GM21717 (cell line): ENCODE measurements around the gene WRAP53.

Source experiments
- ATAC-seq: cut with Tn5 transposase; IDR thresholded peaks from one replicate; pipeline ENCODE4 v1.9.1; 2021; ENCODE audit warnings: mild to moderate bottlenecking, moderate library complexity; ENCODE audit not compliant: unreplicated experiment

WRAP53 gene

DNA sequence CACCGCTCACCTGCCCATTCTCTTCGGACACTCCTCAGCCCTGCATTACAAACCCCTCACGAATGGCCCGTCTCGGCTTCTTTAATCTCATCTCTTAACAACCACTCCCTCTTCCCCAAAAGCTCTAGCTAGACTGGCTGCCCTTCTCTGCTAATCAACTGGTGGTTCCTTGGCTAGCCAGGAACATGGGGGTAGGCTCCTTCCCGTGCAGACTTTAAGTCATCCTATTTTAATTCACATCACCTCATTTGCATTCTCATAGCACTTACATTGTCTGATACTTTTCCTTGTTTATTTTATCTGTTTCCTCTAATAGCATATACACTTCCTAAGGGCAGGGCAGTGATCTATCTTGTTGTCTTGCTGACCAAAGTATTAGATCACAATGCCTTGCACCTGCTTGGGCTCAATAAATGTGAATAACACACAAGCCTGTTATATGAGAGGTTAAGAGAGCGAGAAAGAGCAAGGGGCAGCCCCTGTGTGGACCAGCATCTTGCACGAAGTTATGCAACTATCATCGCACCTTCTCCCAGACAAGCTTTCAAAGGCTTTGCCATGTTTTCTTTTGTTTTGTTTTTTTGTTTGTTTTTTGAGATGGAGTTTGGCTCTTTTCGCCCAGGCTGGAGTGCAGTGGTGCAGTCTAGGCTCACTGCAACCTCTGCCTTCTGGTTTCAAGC lies 10.7 kb upstream of the WRAP53 start:
- no peak for ATAC-seq

DNA sequence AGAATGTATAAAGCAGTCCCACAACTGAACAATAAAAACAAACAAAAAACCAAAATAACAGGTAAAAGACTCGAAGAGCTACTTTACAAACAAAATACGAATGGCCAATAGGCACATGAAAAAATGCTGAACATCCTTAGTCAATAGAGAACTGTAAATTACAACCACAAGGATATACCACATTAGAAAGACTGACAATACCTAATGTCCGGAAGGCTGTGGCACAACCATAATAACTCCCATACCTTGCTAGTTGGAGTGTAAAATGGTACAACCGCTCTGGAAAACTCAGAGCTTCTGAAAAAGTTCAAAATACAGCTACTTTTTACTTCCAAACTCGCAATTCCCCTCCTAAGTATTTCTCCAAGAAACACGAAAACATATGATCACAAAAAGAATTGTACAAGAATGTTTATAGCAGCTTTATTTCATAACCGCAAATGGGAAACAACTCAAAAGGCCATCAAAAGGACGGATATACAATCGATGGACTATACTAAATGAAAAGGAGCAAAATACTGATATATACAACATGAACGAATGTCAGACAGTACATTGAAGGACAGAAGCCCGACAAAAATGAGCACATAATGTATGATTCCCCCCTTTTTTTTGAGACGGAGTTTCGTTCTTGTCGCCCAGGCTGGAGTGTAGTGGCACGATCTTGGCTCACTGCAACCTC lies 3.3 kb upstream of the WRAP53 start:
- ATAC-seq, result no peak

DNA sequence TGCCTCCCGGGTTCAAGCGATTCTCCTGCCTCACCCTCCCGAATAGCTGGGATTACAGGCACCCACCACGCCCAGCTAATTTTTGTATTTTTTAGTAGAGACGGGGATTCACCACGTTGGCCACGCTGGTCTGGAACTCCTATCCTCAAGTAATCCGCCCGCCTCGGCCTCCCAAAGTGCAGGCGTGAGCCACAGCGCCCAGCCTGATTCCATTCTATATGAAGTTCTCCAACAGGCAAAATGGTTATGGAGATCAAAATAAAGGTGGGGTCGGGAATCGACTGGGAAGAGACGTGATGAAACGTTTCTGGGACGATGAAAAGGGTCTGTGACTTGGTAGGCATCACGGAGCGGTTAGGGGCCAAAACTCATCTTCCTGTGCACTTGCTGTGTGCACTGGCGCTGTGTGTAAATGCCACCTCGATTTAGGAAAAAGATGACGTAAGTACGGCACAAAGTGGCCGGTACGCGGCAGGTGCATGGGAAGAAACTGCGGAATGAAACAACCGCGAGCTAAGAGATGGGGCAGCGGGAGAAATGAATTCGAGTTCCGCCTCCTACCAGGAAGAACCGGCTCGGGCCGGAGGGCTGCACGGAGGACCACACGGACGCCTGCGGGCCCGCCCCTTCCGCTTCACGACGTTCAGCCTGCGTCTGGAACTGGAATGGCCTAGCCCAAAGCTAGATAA lies 2.6 kb upstream of the WRAP53 start:
- peak; percentile 45 for ATAC-seq

- peak; percentile 31 for ATAC-seq
Observed at GRCh38 chr17:7686222-7687071, 1.8 kb upstream of the WRAP53 start.

DNA sequence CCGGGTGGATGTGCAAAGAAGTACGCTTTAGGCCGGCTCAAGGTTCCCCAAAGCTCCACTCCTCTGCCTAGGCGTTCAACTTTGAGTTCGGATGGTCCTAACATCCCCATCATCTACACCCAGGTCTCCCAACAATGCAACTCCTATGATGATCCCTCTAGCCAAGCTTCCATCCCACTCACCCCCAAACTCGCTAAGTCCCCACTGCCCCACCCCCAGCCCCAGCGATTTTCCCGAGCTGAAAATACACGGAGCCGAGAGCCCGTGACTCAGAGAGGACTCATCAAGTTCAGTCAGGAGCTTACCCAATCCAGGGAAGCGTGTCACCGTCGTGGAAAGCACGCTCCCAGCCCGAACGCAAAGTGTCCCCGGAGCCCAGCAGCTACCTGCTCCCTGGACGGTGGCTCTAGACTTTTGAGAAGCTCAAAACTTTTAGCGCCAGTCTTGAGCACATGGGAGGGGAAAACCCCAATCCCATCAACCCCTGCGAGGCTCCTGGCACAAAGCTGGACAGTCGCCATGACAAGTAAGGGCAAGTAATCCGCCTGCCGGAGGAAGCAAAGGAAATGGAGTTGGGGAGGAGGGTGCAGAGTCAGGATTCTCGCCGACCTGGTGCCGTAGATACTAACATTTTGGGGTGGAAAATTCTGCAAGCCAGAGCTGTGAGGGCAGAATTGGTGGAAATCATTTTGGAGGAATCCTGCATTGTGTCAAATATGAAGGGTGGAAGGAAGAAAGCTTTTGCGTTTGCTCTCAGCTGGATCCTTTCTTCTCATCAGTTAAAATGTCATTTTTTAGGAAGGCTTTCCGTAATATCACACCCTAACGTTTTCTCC lies 987 bp upstream of the WRAP53 start, which contains the start of gene TP53:
Gene TP53, minus strand, starts transcription at position 419 of the 836 bp plus-strand sequence. CDS start 10,896 bp downstream, outside the sequence.
- ATAC-seq, result peak; percentile 45

DNA sequence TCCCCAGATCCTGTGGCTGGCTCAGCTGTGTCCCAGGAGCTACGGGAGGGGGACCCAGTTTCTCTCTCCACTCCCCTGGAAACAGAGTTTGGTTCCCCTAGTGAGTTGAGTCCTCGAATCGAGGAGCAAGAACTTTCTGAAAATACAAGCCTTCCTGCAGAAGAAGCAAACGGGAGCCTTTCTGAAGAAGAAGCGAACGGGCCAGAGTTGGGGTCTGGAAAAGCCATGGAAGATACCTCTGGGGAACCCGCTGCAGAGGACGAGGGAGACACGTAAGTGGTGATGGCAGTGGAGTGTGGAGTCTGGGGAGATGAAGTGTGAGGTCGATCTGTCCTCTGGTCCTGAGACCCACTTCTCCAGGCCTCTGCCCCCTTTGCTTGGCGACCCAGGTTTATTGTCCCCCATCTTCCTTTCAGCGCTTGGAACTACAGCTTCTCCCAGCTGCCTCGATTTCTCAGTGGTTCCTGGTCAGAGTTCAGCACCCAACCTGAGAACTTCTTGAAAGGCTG lies 585 bp downstream of the WRAP53 start:
- ATAC-seq, result no peak

DNA sequence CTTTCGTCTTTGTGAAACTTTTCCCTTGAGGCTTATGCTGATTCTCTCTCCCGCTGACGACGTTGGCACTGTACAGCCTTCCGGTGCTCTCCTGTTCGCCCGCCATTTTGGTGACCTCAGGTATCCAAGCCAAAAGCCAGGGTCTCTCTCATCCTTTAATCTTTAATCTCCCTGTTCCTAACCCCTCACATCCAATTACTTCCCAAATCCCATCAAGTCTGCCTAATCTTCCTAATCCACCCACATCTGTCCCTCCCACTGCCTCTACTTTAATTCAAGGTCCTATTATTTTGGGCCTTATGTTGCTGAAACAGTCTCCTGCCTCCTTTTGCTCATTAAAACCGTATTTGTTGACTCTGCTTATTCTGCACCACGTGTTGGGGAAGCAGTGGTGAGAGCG lies 7.3 kb downstream of the WRAP53 start:
- ATAC-seq, result no peak

DNA sequence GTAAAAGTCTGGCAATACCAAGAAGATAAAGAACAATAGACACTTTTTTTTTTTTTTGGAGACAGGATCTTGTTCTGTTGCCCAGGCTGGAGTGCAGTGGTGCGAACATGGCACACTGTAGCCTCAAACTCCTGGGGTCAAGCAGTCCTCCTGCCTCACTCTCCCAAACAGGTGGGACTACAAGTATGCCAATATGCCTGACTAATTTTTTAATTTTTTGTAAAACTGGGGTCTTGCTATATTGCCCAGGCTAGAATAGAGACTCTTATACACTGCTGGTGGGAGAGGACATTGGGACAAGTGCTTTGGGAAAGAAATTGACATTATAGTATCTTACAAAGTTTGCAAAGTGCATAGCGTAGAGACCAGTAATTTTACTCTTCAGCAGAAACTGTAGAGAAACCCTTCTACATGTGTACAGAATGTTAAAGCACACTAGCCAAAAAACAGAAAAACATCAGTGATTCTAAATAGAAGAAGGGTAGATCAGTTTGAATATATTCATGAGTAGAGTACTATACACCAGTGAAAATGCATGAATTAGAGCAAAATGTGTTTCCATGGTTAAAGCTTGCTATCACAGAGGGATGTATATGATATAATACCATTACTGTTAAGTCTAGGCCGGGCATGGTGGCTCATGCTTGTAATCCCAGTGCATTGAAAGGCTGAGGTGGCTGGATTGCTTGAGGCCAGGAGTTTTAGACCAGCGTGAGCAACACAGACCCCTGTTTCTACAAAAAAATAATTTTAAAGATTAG lies 9.7 kb downstream of the WRAP53 start:
- ATAC-seq, result no peak

DNA sequence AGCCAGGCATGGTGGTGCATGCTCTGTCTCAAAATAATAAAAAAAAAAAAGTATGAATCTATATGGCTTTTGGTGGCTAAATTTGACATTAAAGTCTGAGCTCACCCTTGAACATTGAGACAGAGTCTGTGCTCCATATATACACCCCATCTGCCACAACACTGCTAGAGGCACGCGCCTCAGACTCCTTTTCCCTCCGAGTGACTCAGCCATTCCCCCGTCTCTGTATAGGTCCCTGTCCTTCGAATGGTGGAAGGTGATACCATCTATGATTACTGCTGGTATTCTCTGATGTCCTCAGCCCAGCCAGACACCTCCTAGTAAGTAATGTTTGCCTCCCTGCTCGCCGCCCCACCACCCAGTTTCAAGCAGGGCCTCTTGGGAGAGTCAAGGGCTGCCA lies 12.2 kb downstream of the WRAP53 start:
- no peak for ATAC-seq

DNA sequence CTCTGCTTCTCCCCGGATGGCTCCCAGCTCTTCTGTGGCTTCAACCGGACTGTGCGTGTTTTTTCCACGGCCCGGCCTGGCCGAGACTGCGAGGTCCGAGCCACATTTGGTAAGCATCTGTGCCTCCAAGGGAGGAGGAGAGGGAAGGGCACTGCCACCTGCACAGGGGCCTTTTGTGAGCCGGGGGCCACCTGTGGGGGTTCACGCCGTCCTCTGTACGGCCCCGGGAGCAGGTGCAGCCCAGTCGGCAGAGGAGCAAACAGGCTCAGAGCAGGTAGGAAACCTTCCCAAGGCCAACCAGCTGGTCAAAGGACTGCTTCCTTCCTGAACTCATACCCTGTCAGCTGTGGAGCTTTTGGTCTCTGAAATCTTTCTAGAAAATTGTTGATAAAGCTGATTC lies 13.4 kb downstream of the WRAP53 start:
- ATAC-seq, result no peak

DNA sequence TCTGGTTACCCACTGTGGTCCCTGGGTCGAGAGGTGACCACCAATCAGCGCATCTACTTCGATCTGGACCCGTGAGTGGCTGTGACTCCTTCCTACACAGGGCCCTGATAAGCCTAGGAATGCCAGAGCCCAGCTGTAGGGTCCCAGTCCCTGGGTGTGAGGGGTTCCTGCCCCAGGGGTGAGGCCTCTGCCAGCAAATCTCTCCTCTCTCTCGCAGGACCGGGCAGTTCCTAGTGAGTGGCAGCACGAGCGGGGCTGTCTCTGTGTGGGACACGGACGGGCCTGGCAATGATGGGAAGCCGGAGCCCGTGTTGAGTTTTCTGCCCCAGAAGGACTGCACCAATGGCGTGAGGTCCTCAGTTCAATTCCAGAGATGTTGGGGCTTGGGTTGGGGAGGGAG lies 14.5 kb downstream of the WRAP53 start:
- ATAC-seq, result no peak

DNA sequence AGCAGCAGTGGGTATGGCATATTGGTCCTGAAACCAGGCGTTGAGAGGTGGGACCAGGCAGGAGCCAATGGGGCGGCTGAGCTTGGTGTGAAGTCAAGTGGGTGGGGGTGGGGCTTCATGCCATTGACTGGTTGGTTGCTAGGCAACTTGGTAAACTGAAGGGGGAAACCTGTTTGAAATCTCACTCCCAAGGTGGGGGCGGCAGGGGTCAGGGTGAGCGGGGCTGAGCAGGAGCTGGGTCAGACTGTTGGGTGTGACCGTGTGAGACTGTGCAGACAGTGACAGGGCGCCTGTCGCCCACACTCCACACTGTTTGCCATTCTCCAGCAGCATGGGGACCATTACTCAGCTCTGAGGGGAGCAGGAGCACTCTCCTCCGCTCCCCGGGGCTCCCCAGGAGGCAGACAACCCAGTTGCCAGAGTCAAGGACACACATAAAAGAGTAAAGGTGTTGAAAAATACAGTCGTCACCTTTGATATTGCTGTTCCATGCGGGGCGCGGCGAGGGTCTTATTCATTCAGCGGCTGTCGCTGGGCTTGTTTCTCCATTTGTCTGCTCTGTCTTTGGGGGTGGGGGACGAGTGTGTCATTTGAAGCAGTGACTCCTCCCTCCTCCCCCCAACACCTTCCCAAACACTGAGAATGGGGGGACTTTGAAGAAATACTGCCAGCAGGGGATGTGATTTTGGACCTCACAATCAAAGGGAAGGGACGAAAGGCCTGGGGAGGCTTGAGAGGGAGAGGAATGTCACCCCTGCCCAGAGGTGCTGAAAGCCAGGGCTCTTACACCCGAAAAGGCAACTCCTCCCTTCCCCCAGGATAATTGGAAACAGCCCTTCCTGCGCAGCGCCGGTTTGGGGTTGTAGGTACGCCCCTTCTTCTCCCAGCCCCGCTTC lies 15.6 kb downstream of the WRAP53 start:
- no peak for ATAC-seq

DNA sequence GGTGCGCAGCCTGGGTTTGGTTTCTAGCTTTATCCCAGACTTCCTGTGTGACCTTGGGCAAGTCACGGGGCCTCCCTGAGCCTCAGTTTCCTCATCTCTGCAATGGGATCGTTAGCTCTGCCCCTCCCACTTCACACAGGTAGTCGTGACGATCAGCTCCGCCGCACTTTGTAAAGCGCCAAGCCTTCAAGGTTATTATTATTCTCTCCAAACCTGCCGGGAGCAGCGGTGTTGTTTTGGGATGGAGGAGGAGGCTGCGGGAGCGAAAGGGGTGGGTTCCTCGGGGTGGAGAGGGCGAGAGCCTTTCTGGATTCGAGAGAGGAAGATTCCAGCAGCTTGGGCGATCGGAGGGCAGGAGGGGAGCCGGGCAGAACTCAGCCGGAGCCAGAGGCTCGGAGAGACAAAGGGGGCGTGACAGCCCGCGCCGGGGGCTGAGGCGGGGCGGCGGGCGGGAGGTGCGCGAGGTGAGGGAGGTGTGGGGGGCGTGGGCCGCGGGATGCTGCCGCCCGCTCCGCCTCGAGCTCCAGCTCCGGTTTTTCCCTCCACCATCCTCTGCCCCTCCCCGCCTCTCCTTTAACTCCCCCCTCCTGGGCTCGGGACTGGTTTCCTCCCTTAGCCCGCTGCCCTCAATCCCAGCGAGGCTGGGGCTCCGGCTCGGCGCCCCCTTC lies 16.5 kb downstream of the WRAP53 start, which contains the start of gene EFNB3:
Gene EFNB3, plus strand, starts transcription at position 602 of the 668 bp plus-strand sequence. CDS start 397 bp downstream, outside the sequence.
- ATAC-seq, result no peak

DNA sequence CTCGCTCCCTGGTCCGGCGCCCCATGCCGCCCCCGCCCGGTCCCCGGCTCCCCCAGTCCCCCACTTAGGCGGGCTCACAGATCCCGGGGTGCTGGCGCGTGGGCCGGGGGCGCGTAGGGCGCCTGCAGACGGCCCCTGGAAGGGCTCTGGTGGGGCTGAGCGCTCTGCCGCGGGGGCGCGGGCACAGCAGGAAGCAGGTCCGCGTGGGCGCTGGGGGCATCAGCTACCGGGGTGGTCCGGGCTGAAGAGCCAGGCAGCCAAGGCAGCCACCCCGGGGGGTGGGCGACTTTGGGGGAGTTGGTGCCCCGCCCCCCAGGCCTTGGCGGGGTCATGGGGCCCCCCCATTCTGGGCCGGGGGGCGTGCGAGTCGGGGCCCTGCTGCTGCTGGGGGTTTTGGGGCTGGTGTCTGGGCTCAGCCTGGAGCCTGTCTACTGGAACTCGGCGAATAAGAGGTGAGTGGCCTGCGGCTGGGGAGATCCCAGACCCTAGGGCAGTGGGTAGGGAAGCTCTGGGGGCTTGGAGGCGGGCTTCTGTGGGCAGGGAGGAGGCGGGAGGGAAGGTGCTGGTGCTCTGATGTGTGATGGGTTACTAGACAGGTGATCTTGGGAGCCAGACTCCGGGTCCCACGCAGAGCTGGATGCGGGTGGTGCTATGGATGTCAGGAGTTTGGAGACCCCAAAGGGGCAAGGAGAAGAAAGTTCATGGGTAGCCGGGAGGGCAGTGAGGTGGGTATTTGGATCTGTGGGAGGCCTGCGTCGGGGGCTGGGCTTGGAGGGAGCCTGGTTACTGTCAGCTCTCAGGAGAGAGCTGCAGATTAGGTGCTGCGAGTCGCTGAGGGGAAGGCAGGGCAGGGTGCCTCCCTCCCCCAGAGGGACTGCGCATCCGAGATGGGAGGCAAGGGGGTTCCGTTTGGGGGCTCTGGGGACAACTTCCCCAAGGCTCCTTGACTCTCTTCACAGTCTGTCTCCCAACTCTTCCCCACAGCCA lies 17.3 kb downstream of the WRAP53 start:
- no peak for ATAC-seq

DNA sequence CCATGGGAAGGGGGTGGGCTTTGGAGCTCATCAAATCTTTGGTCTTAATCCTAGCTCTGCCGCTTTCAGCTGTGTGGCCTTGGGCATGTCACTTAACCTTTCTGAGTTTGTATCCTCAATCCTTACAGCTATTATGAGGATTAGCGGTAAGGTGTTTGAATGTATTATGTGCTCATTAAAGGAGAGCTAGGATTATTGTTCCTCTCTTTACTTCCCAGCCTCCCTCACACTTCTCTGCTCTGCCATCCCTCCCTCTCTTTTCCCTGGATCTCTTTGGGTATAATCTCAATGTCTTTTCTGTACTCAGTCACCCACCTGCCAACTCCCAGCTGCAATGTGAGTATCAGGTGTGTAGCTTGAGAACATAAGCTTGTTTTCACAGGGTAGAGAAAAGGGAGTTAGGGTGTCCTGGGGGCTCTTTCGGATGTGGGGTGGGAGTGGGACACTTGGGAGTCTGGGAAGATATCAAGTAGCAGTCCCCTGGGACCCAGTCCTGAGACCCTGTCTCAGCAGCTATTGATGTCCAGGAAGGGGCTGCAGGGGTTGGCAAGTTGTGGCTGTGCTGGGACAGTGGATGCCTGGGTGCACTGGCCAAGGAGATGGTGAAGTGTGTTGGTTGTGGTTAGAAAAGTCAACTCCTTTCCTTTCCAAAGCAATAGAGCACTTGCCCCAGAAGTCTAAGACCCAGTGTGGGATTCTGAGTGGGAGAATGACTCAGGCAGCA lies 18.5 kb downstream of the WRAP53 start:
- no peak for ATAC-seq

GRCh38 chr17:7707446-7707845 lies 19.2 kb downstream of the WRAP53 start:
- ATAC-seq, result no peak
